ACHN (cell line): ENCODE results near the gene FRRS1.

ENCODE experiments used
- DNase-seq: peaks from one replicate; pipeline ENCODE4 v3.0.0-alpha.2; 2015
- in situ Hi-C: cut with HindIII; loops from 2 replicates; pipeline ENCODE4 v1.10.0; 2017; ENCODE audit warnings: low sequenced_read_pairs, low pct_ligation_motif_present, low pct_unique_long_range_greater_than_20kb

The FRRS1 gene

DNA sequence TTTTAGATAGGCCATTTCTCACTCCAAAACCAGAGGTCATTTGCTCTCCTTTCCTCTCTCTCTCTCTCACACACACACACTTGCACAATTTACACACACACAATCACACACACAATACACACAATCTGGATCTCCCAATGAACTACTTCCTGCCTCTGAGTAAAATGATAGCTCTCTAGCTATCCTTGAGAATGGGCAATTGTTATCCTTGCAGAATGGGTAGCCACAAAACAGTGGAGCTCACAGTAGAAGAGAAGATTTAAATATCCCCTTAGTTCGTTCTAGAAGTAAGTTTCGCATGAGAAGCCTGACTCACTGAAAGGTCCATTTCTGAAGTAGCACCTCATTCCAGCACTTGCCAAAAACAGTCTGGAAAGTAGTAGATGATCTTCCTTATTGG is 102.9 kb downstream of the FRRS1 start:
- in situ Hi-C loops = no loop called here
- no peak for DNase-seq

- DNase-seq = no peak
- in situ Hi-C loops = no loop called here
Measured at GRCh38 chr1:99662539-99663080, 103.8 kb downstream of the FRRS1 start.

DNA sequence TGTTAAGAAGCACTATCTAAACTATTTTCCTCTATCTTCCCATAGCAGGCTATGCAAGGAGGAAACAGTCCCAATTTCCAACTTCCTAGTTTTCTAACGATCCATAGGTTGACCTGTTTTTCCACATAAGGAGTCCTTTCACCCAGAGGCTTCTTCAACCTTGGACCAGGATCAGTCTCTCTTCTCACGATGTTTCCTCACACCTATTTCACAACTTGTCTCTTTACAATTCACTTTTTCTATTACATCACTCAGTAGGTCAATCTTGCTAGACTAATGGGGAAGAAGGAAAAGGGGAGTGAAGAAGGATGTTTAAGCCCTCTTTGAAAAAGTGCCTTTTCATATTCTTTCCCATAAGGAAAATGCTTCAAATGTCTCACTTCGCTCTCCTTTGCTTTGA is 104.7 kb downstream of the FRRS1 start:
- DNase-seq = no peak
- in situ Hi-C loops = no loop called here

- no peak for DNase-seq
- in situ Hi-C loops = no loop called here
Measured at GRCh38 chr1:99660496-99660895, 105.9 kb downstream of the FRRS1 start.

- no peak for DNase-seq
Measured at GRCh38 chr1:99659755-99660210, 106.7 kb downstream of the FRRS1 start.

More at GRCh38 chr1:99659755-99660210, 106.7 kb downstream of the FRRS1 start:
- in situ Hi-C loops = no loop called here
